GM12874 (cell line): ENCODE data around the gene NHSL2.

Source experiments
- TF ChIP-seq, protein P1 (sequence below): IDR thresholded peaks from 2 replicates; pipeline ENCODE4 v1.5.1; 2011; ENCODE audit warnings: low read depth, mild to moderate bottlenecking, control low read depth, low read length, moderate library complexity; ENCODE audit not compliant: insufficient read depth

NHSL2 gene

DNA sequence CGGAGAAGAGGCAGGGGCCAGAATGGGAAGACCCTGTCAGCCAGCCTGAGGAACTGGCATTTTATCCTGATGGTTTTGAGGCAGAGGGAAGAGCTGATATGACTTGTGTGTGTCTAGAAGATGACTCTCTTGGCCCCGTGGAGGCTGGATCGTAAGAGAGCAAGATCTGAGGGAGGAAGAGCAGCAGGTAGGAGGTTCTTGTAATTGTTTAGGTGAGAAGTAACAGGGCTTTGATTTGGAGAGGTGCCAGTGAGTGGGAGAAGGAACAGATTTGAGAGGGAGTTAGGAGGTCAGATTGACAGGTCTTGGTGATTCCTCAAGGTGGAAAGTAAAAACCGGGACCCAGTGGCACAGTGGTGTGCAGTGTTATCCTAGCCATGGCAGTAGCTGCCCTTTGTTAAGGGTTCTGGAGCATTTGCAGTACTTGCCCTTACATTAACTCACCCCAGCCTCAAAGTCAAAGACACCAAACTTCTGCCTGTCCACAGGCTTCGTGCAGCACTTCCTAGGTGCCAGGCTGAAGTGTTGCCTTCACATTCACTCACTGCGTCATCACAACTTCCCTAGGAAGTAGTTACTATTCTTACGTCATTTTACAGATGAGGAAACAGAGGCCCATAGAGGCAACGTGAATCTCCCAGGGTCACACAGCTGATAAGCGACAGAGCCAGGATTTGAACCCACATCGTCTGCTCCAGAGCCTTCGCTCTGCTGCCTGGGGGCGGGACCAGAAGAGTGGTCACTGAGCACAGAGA is 197.4 kb downstream of the NHSL2 start:
- TF ChIP-seq, protein P1, sequence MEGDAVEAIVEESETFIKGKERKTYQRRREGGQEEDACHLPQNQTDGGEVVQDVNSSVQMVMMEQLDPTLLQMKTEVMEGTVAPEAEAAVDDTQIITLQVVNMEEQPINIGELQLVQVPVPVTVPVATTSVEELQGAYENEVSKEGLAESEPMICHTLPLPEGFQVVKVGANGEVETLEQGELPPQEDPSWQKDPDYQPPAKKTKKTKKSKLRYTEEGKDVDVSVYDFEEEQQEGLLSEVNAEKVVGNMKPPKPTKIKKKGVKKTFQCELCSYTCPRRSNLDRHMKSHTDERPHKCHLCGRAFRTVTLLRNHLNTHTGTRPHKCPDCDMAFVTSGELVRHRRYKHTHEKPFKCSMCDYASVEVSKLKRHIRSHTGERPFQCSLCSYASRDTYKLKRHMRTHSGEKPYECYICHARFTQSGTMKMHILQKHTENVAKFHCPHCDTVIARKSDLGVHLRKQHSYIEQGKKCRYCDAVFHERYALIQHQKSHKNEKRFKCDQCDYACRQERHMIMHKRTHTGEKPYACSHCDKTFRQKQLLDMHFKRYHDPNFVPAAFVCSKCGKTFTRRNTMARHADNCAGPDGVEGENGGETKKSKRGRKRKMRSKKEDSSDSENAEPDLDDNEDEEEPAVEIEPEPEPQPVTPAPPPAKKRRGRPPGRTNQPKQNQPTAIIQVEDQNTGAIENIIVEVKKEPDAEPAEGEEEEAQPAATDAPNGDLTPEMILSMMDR, result no peak

DNA sequence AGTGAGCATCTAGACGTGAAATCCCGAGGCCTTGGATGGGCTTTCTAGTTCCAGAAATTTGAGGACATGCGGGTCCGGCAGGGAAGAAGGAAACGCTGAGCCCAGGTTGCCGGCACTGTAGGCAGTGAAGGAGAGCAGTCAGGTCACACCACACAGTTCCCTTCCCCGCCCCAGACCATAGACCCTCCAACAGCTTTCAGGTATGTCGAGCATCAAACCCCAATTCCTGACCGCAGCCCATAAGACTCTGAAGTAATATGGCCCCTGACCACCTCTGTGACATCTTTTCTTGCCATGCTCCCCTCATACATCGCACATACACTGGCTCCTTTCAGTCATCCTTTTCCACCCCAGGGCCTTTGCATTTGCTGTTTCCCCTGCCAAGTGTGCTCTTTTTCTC is 198.0 kb downstream of the NHSL2 start:
- TF ChIP-seq, protein P1, result no peak

DNA sequence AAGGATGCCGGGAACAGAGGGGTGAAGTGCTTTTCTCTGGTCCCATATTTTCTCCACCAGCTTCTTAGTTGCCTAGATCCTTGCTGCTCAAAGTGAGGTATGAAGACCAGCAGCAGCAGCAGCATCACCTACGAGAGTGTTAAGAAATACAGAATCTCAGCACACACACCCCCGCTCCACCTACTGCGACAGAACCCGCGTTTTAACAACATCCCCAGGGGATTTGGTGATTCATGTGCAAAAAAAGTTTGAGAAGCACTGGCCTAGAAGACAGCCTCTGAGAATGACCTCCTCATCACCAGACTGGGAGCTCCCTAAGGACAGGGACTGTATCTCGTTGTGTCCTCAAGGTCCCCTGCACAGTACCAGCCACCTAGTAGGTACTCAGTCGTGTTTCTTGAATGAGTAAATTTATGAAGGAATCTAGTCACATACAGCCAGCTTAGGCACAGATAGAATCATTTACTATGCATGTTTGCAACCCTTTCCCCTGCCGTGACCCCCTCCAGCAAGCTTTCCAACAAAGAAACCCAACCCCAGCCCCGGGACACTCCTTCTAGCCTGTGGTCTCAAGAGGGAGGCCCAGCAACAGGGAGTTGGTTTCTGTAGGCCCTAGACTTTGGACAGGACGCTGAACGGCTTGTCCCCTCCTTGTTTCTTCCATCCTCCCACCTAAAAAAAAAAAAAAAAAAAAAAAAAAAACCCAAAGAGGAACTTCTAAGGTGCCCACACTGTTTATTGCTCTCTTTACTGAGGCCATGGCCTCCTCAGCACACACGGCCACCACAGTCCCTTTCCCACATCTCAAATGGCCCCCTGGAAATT is 199.6 kb downstream of the NHSL2 start:
- TF ChIP-seq, protein P1, result no peak

DNA sequence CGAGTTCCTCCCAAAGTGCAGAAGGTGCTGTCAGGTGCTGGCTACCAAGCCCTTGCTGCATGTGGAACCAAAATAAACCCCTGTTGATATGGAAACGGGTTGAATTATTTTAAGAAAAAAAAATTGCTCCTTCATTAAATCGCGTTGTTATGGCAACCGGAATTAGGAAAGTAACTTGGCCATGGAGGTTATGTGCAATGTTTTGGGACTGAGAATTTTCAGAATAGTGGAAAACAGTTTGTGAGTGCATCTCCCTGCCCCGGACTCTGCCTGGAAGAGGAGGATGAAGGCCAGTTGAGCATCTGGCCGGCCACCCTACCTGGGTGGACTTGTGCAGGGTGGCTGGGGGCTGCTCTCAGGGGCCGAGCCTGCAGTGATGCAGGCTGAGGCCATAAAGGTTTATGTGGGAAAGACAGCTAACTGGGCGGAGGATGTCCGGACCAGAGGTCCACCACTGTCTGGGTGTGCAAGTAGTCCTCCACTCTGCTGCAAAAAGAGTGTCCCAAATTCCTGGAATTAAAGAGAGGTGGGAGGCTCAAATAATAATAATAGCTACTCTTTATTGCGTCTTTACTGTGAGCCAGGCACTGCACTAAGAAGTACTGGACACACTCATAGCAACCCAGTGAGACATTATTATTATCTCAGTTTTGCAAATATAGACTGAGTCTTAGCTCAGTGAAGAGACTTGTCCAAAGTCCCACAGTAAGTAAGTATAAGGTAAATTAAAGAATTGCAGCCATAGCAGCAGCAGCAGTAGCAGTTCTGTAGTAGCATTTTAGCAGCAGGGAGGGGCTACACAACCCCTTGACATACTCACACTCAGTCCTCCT is 200.4 kb downstream of the NHSL2 start:
- TF ChIP-seq, protein P1, result no peak

DNA sequence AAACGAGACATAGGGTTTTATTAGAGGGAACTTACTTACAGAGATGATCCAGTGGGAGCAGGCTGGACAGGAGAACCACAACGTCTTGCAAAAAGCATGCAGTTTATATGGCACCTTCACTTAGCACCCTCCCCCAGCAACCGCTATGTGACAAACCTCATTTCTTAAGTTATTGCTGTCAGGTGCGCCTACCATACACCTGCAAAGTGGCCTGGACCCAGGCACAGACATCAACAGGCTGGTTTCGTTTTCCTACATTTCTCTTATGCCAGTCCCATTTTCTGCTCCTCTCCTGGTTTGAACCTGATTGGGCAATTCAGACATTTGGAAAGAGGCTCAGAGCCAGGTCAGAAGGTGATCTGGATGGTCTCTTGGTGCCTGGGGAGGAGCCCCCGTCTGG is 202.8 kb downstream of the NHSL2 start:
- TF ChIP-seq, protein P1, result no peak

DNA sequence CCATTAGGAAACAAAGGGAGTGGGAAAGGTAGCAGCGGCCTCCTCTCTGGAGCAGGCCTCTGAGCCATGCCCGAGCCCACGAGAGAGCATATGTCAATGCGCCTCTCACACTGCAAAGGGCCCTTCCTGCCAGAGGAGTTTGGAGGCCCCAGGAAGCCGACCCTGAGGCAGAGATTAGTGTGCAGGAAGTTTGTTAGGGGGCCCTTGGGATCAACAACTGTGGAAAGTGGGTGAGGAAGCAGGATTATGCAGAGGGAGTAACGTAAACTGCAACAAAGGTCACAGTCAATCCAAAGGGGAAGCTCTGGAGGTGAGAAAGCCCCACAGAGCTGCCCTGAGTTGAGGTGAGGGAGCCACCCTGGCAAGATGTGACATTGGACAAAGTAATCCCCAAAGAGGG is 203.7 kb downstream of the NHSL2 start:
- TF ChIP-seq, protein P1, result no peak

DNA sequence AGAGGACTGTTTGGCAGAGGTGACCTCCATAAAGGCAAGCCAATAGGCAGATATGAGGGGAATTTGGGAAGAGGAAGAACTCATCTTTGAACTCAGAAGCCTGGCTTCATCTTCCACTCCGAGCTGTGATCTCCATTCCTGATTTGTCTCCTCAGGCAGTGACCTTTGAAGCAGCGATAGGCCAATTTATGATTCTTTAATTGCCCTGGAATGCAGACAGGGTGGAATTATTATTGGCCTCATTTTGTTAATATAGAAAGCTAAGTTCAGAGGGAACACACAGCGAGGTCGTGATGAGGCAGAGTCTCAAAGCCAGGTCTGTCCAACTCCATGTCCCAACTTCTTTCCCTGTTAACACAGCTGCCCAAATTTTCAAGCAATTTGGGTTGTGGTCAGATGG is 204.2 kb downstream of the NHSL2 start:
- TF ChIP-seq, protein P1, result no peak
